Vagina (tissue), 2 donors: ENCODE data around the gene KRTAP1-5. TPM values are rescaled to one million over a fixed set of nuclear protein-coding genes. Genes with fewer than 3 reads are reported as not detected.
"Not testable (repeated sequence)": the region's sequence is repeated elsewhere in the genome, so short reads cannot be mapped to it uniquely, and the experiment has no call there.

ENCODE experiments used
- DNase-seq, 2 donors: peaks; one replicate each; pipeline ENCODE4 v3.0.0-alpha.2; 2017; ENCODE audit errors: extremely low spot score in 2 of 2
- H3K27ac ChIP-seq: fragments of 200-600 bp; sonication (generic); one replicate; pipeline ENCODE4 v1.5.1; 2019
- H3K27me3 ChIP-seq: fragments of 200-600 bp; sonication (generic); one replicate; pipeline ENCODE4 v1.5.1; 2019
- H3K36me3 ChIP-seq, 2 donors: fragments of 200-600 bp; sonication (generic); one replicate each; pipeline ENCODE4 v1.5.1; 2017 to 2019
- H3K4me1 ChIP-seq: fragments of 200-600 bp; sonication (generic); one replicate; pipeline ENCODE4 v1.5.1; 2019
- H3K4me3 ChIP-seq, 2 donors: fragments of 200-600 bp; sonication (generic); 1 replicate in 1 of 2; 2 replicates in 1 of 2; pipeline ENCODE4 v1.5.1; 2016 to 2019
- H3K9me3 ChIP-seq: fragments of 200-600 bp; sonication (generic); one replicate; pipeline ENCODE4 v1.5.1; 2019
- POLR2A ChIP-seq, 2 donors: fragments of 450-650 bp; IDR thresholded peaks; one replicate each; pipeline ENCODE4 v1.6.1; 2017; ENCODE audit warnings: antibody characterized with exemption in 2 of 2, mild to moderate bottlenecking in 2 of 2, moderate library complexity in 2 of 2
- POLR2AphosphoS5 ChIP-seq, 2 donors: sonication (generic); formaldehyde crosslinking; IDR thresholded peaks; one replicate each; pipeline ENCODE4 v1.9.0; 2017; ENCODE audit warnings: antibody characterized with exemption in 2 of 2, mild to moderate bottlenecking in 2 of 2, low read depth in 1 of 2; ENCODE audit not compliant: insufficient read depth in 1 of 2
- intact Hi-C: fragments of 100-400 bp; cut with DNase I; formaldehyde crosslinking; loops from one replicate; pipeline ENCODE4 v1.15.1; 2023
- total RNA-seq: library from RNA; depleted of rRNA; stranded (reverse); fragments of >200 nt; gene quantifications from one replicate; pipeline ENCODE4 v1.2.3, GENCODE V29; 2016
- TF ChIP-seq, protein P1 (sequence below), 3 experiments: fragments of 450-650 bp in 2 of 3; fragments of 200-600 bp in 1 of 3; sonication (generic) in 1 of 3; IDR thresholded peaks; one replicate each; pipeline ENCODE4 v1.5.1; 2017 to 2019; ENCODE audit warnings: antibody characterized with exemption in 3 of 3, mild to moderate bottlenecking in 2 of 3, moderate library complexity in 2 of 3

Gene KRTAP1-5
- total RNA-seq, 1 donor from 2014 or later = not detected

DNA sequence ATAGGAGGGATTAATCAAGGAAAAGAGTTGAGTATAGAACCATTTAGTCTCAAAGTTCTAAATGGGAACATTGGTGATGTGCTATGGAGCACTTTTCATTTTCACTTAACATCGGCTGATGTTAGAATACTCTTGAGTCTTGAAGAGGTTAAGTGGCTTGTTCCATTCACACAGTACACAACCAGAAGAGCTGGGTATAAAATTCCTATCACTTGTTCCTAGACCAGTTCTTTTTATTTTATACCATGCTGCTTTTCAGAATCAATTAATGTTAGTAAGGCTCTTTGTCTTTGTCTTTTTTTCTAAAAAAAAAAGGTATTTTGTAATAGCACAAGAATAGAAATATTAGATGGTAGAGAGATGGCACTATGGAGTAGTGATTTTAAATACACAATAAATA is 15.9 kb upstream of the KRTAP1-5 start:
- no peak overlapping the region for H3K4me3 ChIP-seq
- intact Hi-C loops = no loop called here
- H3K4me1 ChIP-seq = no peaks in the 10 kb centered on the region
- H3K9me3 ChIP-seq = no peaks in the 10 kb centered on the region
- TF ChIP-seq, protein P1, sequence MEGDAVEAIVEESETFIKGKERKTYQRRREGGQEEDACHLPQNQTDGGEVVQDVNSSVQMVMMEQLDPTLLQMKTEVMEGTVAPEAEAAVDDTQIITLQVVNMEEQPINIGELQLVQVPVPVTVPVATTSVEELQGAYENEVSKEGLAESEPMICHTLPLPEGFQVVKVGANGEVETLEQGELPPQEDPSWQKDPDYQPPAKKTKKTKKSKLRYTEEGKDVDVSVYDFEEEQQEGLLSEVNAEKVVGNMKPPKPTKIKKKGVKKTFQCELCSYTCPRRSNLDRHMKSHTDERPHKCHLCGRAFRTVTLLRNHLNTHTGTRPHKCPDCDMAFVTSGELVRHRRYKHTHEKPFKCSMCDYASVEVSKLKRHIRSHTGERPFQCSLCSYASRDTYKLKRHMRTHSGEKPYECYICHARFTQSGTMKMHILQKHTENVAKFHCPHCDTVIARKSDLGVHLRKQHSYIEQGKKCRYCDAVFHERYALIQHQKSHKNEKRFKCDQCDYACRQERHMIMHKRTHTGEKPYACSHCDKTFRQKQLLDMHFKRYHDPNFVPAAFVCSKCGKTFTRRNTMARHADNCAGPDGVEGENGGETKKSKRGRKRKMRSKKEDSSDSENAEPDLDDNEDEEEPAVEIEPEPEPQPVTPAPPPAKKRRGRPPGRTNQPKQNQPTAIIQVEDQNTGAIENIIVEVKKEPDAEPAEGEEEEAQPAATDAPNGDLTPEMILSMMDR (IDR thresholded peaks at IDR 0.05) = no peak
- TF ChIP-seq POLR2A (IDR thresholded peaks at IDR 0.05) = no peak
- TF ChIP-seq POLR2AphosphoS5 (IDR thresholded peaks at IDR 0.05; ENCODE audit: insufficient read depth in 1 of 2, low read depth in 1 of 2) = no peak
- H3K27ac ChIP-seq = no peak overlapping the region
- no peaks in the 10 kb centered on the region for H3K36me3 ChIP-seq
- no peaks in the 10 kb centered on the region for H3K27me3 ChIP-seq
- no peak for DNase-seq

DNA sequence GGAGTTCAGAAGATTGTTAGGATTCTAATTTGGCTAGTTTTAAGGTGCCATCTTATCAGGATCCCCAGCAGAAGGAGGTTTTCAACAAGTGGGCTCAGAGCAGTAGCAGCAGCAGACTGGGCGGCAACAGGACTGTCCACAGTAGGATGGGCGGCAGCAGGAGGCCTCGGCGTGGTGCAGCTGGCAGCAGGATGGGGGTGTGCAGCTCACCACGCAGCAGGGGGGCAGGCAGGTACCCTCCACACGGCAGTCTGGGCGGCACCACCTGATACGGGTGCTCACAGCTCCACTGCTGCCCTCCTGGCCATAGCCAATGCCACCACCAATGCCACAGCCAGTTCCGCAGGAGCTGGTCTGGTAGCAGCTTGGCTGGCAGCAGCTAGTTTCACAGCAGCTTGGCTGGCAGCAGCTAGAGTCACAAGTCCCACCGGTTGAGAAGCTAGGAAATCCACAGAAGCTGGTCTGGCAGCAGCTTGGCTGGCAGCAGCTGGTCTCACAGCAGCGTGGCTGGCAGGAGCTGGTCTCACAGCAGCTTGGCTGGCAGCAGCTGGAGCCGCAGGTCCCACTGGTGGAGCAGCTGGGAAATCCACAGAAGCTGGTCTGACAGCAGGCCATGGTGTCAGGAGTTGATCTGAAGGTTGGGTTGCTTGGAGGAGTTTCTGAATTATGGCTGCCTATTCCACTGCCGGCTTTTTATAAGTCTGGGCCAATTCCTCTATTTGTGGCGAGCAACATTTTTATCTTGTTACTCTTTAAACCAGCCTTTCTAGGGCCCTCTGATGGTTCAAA is 14.0 kb upstream of the KRTAP1-5 start, which contains the start of gene KRTAP1-1:
Gene KRTAP1-1 (minus strand): TSS at position 668 of the 789 bp plus-strand sequence. CDS start 53 bp downstream, at position 615.
- DNase-seq, intact Hi-C loops, H3K4me3 ChIP-seq, H3K36me3 ChIP-seq, H3K27me3 ChIP-seq, H3K27ac ChIP-seq, H3K9me3 ChIP-seq, H3K4me1 ChIP-seq: not testable (repeated sequence)
- peak in 1 of 2 donors; percentile 54 for TF ChIP-seq POLR2AphosphoS5 (IDR thresholded peaks at IDR 0.05; ENCODE audit: insufficient read depth in 1 of 2, low read depth in 1 of 2)

GRCh38 chr17:41037853-41038350 is 10.9 kb upstream of the KRTAP1-5 start:
- Histone ChIP-seq H3K27me3 (no peaks in the 10 kb centered on the region), H3K4me3 (no peak overlapping the region), H3K4me1 (no peaks in the 10 kb centered on the region), H3K36me3 (no peaks in the 10 kb centered on the region), H3K9me3 (no peaks in the 10 kb centered on the region), H3K27ac (no peak overlapping the region)
- no peak for DNase-seq
- TF ChIP-seq POLR2A (IDR thresholded peaks at IDR 0.05) (no peak), POLR2AphosphoS5 (IDR thresholded peaks at IDR 0.05; ENCODE audit: insufficient read depth in 1 of 2, low read depth in 1 of 2) (no peak)
- TF ChIP-seq, protein P1 (IDR thresholded peaks at IDR 0.05) = no peak
- intact Hi-C loops = no loop called here

GRCh38 chr17:41034346-41034935 is 7.4 kb upstream of the KRTAP1-5 start, which contains the start of gene KRTAP1-3:
Gene KRTAP1-3, minus strand, starts transcription at chr17:41034874. Its CDS starts 53 bp downstream, at chr17:41034821.
- H3K4me1 ChIP-seq, H3K36me3 ChIP-seq, H3K27ac ChIP-seq, DNase-seq, H3K27me3 ChIP-seq, H3K9me3 ChIP-seq, H3K4me3 ChIP-seq, intact Hi-C loops: not testable (repeated sequence)

GRCh38 chr17:41029633-41030245 is 2.7 kb upstream of the KRTAP1-5 start, which contains the start of gene KRTAP1-4:
Gene KRTAP1-4, minus strand, starts transcription at chr17:41030195. Its CDS starts 117 bp downstream, at chr17:41030078.
- intact Hi-C loops = no loop called here
- Histone ChIP-seq H3K9me3 (no peaks in the 10 kb centered on the region), H3K4me3 (no peak within 1 kb of the TSS), H3K36me3 (no peaks in the 10 kb centered on the region), H3K27ac (no peak within 1 kb of the TSS), H3K4me1 (peaks cover 9% of the 10 kb centered on the region), H3K27me3 (no peaks in the 10 kb centered on the region)
- TF ChIP-seq POLR2A (IDR thresholded peaks at IDR 0.05) (no peak), POLR2AphosphoS5 (IDR thresholded peaks at IDR 0.05; ENCODE audit: insufficient read depth in 1 of 2, low read depth in 1 of 2) (no peak)
- TF ChIP-seq, protein P1 (IDR thresholded peaks at IDR 0.05) = no peak
- DNase-seq = no peak
